HG03565 (cell line): ENCODE measurements around the gene PRSS16.
A peak's percentile ranks its signal among the peaks of the same experiment; 100 is the strongest.
"Not testable (repeated sequence)": the region's sequence is repeated elsewhere in the genome, so short reads cannot be mapped to it uniquely, and the experiment has no call there.

ENCODE experiments used
- ATAC-seq: cut with Tn5 transposase; IDR thresholded peaks from one replicate; pipeline ENCODE4 v1.9.1; 2021; ENCODE audit warnings: mild to moderate bottlenecking, moderate library complexity; ENCODE audit not compliant: unreplicated experiment

PRSS16 gene

DNA sequence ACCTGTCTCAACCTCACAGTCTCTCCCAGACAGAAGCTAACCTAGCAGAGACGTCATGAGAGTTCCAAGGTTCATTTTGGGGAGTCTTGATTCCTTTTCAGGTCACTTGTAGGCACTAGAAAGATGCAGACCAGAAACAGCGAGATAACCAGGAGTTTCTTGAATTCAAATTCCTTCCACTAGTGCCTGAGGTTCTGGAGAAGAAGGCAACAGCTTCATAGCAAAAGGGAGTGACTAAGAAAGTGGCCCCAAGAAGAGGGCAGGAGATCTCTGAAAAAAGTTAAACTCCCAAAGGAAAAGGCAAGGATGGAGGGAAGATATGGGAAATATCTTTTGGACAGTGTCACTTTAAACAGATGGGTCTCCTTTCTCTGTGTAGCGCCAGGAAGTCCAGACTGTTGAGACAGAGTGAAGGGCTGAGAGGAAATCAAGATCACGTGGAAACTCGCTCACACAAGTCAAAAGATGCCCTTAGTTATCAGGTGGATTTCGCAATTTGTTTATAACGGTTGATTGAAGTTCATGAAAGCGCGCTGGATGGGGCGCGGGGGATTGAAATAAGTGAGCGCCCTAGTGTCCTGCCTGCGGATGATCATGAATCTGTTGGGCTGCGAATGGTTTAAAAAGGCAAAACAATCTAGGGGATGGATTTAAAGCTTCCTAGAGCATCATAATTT, 4.8 kb upstream of the PRSS16 start:
- ATAC-seq, result no peak

DNA sequence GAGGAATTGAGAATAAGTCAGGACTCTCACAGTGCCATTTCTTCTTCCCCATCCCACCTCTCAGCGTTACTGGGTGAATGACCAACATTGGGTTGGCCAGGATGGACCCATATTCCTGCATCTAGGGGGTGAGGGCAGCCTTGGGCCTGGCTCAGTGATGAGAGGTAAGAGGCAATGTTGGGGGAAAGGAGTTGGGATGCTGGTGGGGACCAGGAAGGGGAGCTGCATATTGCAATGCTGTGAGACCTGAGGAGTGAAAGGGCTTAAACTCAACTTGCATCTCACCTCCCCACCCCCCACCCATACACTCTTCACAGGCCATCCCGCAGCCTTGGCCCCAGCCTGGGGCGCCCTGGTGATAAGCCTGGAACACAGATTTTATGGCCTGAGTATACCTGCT, 1.3 kb downstream of the PRSS16 start:
- ATAC-seq, result no peak

DNA sequence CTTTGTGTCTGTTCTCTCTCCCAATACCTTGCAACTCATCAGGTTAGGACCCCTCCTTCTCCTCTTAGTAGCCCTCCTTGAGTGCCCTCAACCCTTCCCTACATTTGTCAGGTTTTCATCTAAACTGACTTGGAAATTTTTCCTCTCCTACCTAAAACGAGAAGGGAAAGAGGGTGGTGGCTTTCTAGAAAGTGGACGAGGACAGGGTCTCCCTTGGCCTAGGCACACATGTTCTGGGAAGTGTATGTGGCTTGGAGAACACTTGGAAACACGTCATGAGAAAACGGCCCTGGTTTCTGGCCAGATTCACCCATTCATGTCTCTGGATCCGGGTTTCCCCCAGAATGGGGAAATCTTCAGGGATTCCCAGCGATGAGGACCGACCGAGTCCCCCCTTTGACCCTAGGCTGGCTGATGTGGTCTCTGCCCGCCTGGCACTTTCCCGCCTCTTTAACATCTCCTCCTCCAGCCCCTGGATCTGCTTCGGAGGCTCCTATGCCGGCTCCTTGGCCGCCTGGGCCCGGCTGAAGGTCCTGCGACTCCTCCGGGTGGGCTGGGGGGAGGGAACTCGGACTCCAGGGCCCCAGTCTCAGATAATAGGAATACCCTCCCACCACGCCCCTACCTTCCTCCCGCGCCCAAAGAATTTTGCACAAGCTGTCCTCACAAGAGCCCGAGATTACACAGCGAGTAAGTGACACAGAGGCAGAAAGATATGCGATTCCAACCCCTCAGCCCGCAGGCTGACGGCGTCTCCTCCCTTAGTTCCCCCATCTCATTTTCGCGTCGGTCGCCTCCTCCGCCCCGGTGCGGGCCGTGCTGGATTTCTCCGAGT, 3.0 kb downstream of the PRSS16 start:
- no peak for ATAC-seq

DNA sequence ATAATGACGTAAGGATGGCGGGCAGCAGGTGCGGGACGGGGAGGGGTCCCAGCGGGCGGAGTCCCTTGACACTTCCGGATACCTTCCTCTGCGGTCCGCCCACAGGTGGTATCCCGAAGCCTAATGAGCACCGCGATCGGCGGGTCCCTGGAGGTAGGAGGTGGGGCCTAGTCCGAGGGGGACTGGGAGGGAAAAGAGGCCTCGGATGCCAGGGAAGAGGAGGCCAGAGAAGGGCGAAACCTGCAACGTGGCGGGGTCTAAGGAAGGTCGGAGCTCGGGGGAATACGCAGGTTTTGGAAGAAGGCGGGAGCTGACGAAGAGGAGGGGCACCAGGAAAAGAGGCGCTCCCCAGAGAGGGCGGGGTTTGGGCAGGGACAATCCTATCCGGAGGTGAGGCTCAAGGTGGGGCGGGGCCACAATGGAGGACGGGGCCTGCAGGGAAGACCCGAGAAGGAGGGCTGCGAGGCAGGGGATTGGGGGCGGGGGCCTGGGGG, 3.7 kb downstream of the PRSS16 start:
- peak; percentile 34 for ATAC-seq

DNA sequence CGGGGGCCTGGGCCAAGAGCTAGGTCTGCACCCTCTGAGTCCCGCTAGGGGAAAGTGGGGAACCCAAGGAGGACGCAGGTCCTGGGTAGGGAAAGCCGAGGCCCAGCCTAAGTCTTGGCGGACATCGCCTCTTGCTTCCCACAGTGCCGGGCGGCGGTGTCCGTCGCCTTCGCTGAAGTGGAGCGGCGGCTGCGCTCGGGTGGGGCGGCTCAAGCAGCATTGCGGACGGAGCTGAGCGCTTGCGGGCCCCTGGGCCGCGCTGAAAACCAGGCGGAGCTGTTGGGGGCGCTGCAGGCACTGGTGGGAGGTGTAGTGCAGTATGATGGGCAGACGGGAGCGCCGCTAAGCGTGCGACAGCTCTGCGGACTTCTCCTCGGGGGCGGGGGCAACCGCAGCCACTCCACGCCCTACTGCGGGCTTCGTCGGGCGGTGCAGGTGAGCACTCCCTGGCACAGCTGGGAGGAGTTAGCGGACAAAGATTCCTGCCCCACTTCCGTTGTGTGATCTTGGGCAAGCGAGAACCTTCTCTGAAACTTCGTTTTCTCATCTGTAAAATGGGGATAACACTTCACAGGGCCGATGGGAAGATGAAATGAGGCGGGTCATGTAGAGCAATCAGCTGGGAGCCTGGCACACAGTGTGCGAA, 4.2 kb downstream of the PRSS16 start:
- peak; percentile 86 for ATAC-seq

DNA sequence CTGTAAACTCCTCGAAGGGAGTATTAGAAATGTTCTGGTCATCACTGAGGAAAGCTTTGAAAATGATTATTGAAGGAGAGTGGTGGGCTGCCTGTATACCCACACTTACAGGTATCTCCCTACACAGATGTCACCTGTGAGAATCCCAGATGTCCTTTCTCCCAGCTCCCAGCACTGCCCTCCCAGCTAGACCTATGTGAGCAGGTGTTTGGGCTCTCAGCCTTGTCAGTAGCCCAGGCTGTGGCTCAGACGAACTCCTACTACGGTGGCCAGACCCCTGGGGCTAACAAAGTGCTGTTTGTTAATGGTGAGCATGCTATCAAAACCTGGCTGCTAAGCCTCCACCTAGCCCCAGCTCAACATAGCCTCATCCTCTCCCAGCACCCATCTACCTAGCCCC, 7.1 kb downstream of the PRSS16 start:
- no peak for ATAC-seq

DNA sequence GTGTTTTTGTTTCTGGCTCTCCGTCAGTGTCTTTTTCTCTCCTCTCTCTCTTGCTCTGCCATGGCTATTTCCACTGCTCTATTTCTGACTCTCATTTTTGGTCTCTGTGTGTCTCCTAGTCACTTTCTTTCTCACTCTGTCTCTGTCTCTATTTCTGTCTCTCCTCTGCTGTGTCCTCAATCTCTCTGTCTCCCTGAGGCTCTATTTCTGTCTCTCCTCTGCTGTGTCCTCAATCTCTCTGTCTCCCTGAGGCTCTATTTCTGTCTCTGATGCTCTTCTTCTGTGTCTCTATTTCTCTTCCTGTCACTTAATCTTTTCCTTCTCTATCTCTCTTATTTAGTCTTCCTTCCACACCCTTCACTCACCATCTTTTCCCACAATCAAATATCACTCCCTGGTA, 8.4 kb downstream of the PRSS16 start:
- ATAC-seq, result no peak

DNA sequence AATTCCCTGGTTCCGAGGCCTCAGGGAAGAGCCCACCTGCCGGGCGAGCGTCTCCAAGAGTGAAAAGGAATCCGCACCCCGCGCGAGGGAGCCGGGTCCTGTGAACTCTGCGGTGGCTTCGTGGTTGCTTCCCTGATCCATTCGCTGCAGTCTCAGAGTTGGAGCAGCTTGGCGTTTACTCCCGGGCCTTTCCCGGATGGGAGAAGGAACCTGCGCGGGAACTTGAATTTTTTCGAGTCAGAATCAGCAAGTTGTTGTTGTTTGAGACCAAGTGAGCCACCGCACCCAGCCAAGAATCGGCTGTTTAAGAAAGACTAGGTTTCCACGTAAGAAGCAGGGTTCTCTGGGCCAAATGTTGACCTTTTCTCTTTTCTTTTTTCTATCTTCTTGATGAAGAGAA, 12.9 kb downstream of the PRSS16 start:
- ATAC-seq, result no peak

DNA sequence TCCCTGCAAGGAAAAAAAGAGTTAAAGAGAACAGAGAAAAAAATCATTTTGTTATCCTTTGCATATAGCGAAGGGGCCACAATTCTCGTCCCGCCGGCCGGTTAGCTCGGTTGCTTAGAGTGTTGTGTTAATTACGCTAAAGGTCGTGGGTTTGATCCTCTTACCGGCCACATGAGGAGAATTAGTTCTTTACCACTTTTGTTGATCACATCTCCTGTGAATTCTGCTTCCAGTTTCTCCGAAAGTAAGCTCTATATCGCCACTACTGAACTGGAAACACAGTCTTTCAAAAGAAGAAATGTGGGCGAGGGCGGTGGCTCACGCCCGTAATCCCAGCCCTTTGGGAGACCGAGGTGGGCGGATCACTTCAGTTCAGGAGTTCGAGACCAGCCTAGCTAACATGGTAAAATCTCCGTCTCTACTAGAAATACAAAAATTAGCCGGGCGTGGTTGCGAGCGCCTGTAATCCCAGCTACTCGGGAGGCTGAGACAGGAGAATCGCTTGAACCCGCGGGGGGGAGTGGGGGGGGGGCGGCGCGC, 13.4 kb downstream of the PRSS16 start:
- ATAC-seq, result no peak

DNA sequence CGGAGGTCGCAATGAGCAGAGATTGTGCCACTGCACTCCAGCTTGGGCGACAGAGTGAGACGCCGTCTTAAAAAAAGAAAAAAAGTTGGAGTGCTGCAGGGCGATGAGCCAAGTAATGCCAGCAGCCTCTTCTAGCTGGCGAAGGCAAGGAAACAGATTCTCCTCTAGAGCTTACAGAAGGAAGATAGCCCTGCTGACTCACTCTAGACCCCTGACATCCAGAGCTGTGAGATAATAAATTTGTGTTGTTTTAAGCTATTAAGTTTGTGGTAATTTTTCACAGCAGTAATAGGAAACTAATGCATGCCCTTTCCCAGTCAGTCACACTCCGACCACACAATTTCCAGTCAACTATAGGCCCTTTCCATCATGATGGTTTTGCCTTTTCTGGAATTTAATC, 16.4 kb downstream of the PRSS16 start:
- no peak for ATAC-seq

DNA sequence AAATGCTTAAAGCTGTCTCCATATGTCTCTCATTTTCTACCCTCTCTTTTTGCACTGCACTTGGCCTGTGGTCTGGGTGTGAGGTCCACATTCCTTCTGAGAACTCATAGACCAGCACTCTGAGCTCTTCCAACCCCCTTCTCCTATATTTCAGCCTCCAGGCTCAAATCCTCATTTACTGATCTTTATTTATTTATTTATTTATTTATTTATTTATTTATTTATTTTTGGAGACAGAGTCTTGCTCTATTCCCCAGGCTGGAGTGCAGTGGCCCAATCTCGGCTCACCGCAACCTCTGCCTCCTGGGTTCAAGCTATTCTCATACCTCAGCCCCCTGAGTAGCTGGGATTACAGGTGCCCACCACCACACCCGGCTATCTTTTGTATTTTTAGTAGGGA, 19.5 kb downstream of the PRSS16 start:
- ATAC-seq, result not testable (repeated sequence)

DNA sequence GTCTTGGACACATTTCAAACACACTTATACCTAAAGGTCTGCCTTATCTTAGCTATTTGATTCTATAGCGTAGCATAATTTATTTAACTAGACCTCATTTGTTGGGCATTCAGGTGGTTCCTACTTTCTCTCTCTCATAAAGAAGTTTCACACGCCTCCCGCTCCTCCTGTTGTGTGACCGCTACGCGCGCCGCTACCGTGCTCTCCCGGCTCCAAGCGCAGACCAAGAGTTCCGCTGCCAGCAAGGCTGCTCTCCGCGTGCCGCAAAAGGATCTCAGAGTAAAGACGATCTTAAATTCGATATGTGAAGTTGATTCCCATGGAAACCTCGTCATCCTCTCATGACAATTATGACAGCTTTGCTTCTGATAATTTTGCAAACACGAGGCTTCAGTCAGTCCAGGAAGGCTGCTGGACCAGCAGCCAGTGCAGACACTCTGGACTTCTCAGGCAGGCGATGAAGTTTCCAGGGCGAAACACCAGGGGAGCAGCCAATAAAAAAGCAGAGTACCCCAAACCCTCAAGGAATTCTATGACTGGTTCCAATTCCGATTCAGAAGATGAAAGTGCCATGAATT, 20.4 kb downstream of the PRSS16 start:
- no peak for ATAC-seq

DNA sequence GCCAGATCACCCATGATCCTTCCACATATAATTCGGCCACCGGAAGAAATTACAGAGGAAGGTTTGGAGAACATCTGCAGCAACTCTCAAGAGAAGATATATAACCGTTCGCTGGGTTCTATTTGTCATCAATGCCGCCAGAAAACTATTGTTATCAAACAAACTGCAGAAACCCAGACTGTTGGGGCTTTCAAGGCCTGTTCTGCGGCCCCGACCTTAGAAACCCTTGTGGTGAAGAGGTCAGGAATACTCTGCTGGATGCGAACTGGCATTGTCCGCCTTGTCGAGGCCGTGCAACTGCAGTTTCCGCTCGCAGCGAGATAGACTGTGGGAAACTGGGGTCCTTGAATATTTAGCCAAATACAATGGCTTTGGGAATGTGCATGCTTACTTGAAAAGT, 21.3 kb downstream of the PRSS16 start:
- no peak for ATAC-seq

DNA sequence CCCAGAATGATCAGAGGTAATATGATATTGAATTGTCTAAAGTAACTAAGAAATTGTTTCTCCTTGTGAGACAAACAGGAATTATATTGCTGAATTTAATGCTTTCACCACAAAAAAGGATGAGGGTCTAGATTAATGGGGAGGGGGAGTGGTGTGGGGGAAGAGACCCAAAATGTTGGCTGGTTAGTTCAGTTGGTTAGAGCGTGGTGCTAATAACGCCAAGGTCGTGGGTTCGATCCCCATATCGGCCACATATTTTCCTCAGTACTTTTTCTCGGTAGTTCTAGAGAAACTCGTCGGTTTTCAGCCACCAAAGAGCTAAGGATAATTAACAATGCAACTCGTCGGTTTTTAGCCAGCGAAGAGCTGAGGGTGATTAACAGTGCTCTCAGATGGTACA, 26.3 kb downstream of the PRSS16 start:
- no peak for ATAC-seq

DNA sequence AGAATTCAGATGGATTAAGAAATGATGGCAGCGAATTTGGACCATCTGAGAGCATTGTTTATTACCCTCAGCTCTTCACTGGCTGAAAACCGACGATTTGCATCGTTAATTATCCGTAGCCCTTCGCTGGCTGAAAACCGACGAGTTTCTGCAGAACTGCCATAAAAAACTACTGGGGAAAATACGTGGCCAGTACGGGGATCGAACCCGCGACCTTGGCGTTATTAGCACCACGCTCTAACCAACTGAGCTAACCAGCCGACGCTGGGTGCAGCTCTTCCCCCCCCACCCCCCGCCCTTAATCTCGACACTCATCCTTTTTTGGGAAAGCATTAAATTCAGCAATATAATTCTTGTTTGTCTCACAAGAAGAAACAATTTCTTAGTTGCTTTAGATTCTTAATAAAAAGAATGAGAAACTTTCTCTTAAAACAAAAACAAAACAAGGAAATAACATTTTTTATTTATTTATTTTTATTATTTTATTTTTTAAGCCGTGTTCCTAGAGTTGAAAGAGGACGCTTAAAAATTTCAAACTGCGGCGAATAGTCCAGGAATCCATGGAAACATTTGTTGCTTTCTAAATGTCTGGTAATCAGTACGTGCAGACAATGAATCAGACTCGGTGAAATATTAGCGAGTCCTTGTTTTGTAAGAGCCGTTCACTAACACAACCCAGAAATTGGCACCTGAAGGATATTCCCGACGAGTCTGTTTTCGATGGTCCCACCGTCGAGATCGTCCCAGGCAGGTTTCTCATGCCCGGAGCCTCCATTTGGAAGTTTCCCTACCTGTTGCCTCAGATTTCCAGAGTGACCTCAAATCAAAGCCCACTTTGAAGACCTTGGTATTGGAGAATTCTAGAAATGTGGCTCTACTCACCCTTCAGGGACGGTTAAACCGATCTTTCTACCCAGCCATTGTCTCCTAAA, 27.8 kb downstream of the PRSS16 start:
- no peak for ATAC-seq

DNA sequence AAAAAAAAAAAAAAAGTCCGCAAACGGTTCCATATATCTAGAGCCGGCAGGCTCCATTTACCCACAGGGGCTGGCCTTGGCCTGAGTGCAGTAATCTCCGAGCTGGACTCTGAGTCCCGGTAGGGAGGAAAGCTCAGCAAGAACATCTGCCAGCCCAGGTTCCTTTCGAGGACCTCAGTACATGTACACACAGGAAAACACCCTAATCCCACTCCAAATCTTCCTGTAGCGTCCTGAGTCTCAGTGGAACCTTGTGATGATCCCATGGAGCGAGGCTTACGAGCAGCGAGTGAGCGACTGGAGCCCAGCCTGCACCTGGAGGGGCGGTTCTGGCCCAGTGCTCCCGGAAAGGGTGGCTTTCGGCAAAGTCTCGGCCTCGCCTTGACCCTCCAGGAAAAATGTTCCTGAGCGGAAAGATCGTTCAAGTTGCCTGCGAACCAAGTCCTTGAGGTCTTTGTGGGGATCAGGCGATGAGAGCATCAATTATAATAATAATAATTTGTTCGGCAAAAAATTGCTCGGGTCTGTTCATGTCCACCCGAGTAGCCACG, 32.1 kb downstream of the PRSS16 start:
- ATAC-seq, result no peak

DNA sequence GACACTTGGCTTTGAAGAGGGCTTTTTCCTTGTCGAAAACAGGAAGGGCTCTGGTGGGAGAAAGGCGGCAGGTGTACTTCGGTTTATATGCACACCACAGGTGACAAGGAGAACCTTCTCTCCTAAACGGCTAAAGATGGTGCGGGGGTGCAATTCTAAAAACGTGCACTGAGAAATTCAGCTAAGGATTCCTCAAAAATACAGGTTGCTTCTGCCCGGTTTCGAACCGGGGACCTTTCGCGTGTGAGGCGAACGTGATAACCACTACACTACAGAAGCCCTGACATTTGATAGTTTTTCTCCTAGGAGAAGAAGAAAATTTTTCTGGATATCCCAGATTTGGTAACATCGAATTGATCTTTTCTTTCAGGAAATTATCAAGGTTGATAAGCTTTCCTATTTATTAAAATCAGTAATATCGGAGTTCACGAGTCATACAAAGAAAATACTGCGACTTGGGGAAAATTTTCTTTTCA, 32.6 kb downstream of the PRSS16 start:
- no peak for ATAC-seq

DNA sequence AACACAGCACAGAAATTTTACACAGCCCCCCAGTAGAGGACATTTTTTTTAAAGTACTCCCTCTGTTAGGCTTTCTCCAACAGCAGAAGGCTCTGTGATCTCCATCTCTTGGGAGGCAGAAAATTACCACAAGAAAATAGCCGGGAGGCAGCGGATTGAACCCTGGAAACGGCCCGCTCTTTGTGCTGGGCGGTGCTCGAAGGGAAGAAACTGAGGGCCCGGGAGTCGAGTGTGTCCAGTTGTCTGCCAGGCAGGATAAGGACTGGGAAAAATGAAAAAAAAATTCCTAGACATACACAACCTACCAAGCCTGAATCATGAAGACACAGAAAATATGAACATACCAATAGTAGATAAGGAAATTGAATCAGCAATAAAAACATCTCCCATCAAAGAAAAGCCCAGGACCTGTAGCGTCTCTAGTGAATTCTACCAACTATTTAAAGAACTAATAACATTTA, 33.1 kb downstream of the PRSS16 start:
- ATAC-seq, result no peak

DNA sequence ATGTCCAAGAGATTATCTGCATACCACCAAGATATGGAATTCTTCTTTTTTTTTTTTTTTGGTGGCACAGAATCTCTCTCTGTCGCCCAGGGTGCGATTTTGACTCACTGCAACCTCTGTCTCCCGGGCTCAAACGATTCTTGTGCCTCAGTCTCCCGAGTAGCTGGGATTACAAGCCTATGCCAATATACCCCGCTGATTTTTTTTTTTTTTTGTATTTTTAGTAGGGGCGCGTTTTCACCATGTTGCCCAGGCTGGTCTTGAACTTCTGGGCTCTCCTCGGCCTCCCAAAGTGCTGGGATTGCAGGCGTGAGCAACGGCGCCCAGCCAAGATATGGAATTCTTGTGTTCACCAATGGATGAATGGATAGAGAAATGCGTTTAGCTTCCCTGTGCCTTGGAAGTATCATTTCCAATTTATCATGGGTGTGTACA, 33.6 kb downstream of the PRSS16 start:
- no peak for ATAC-seq

DNA sequence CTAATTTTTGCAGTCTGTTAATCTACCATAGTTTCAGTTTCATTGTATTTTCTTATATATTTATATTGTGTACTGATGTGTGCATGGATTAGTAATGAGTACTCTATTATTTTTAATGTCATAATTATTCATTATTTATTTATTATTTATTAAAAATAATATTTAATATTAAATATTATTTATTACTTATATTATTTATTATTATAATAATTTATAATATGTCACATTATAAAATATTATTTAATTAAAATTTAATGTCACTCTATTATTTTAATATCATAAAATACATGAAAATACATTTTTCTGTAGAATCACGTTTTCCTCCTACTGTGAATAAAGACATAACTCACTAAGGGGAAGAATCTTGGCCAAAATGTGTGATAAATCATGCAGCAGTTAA, 34.1 kb downstream of the PRSS16 start:
- no peak for ATAC-seq
